ENCODE results near the gene PET117. TPM values are rescaled to one million over a fixed set of nuclear protein-coding genes. Genes with fewer than 3 reads are reported as not detected.

Gene PET117
- total RNA-seq, 3 donors from 2014 or later = 15.1 to 19.6 (median 15.6) TPM

GRCh38 chr20:18133962-18134361 is 3.7 kb upstream of the PET117 start:
- Mint-ChIP-seq H3K36me3 (ENCODE audit: insufficient read depth) (no peaks in the 10 kb centered on the region), H3K9me3 (no peaks in the 10 kb centered on the region), H3K4me1 (ENCODE audit: low read depth) (peaks cover 9% of the 10 kb centered on the region), H3K4me3 (no peak overlapping the region), H3K27me3 (ENCODE audit: low read depth) (no peaks in the 10 kb centered on the region)
- ATAC-seq (no peak), DNase-seq (no peak)

- peaks cover 33% of the 10 kb centered on the region for H3K4me1 Mint-ChIP-seq (ENCODE audit: low read depth)
- ATAC-seq (peak; percentile 6 to 48), DNase-seq (no peak)
- no peaks in the 10 kb centered on the region for H3K9me3 Mint-ChIP-seq
- no peaks in the 10 kb centered on the region for H3K27me3 Mint-ChIP-seq (ENCODE audit: low read depth)
- H3K4me3 Mint-ChIP-seq = peak overlapping the region; percentile 93
- peaks cover 8% of the 10 kb centered on the region for H3K36me3 Mint-ChIP-seq (ENCODE audit: insufficient read depth)
These were observed 561 bp downstream of the PET117 start for GRCh38 chr20:18138266-18138582.

- no peaks in the 10 kb centered on the region for H3K9me3 Mint-ChIP-seq
- peak overlapping the region; percentile 93 for H3K4me3 Mint-ChIP-seq
- DNase-seq (no peak), ATAC-seq (no peak)
- peaks cover 33% of the 10 kb centered on the region for H3K4me1 Mint-ChIP-seq (ENCODE audit: low read depth)
- peaks cover 8% of the 10 kb centered on the region for H3K36me3 Mint-ChIP-seq (ENCODE audit: insufficient read depth)
- H3K27me3 Mint-ChIP-seq (ENCODE audit: low read depth) = no peaks in the 10 kb centered on the region
These were observed 1.2 kb downstream of the PET117 start for GRCh38 chr20:18138639-18139583.

- Mint-ChIP-seq H3K4me3 (peak overlapping the region; percentile 93), H3K36me3 (ENCODE audit: insufficient read depth) (peaks cover 16% of the 10 kb centered on the region)
- ATAC-seq = no peak
These were observed 2.2 kb downstream of the PET117 start for GRCh38 chr20:18139832-18140231.

GRCh38 chr20:18144541-18145099 is 7.0 kb downstream of the PET117 start:
- no peaks in the 10 kb centered on the region for H3K27me3 Mint-ChIP-seq (ENCODE audit: low read depth)
- no peaks in the 10 kb centered on the region for H3K9me3 Mint-ChIP-seq
- ATAC-seq (no peak), DNase-seq (no peak)
- H3K4me1 Mint-ChIP-seq (ENCODE audit: low read depth) = peaks cover 21% of the 10 kb centered on the region
- no peak overlapping the region for H3K4me3 Mint-ChIP-seq
- H3K36me3 Mint-ChIP-seq (ENCODE audit: insufficient read depth) = peaks cover 29% of the 10 kb centered on the region

More at GRCh38 chr20:18139832-18140231, 2.2 kb downstream of the PET117 start:
- H3K9me3 Mint-ChIP-seq = no peaks in the 10 kb centered on the region
- DNase-seq = no peak
- no peaks in the 10 kb centered on the region for H3K27me3 Mint-ChIP-seq (ENCODE audit: low read depth)
- H3K4me1 Mint-ChIP-seq (ENCODE audit: low read depth) = peaks cover 36% of the 10 kb centered on the region

GRCh38 chr20:18154342-18154741 is 16.7 kb downstream of the PET117 start:
- no peaks in the 10 kb centered on the region for H3K27me3 Mint-ChIP-seq (ENCODE audit: low read depth)
- H3K4me1 Mint-ChIP-seq (ENCODE audit: low read depth) = no peaks in the 10 kb centered on the region
- peaks cover 33% of the 10 kb centered on the region for H3K36me3 Mint-ChIP-seq (ENCODE audit: insufficient read depth)
- ATAC-seq (no peak), DNase-seq (no peak)
- H3K9me3 Mint-ChIP-seq = no peaks in the 10 kb centered on the region
- no peak overlapping the region for H3K4me3 Mint-ChIP-seq

- Mint-ChIP-seq H3K36me3 (ENCODE audit: insufficient read depth) (peaks cover 31% of the 10 kb centered on the region), H3K27me3 (ENCODE audit: low read depth) (no peaks in the 10 kb centered on the region), H3K4me3 (no peak overlapping the region), H3K9me3 (no peaks in the 10 kb centered on the region), H3K4me1 (ENCODE audit: low read depth) (no peaks in the 10 kb centered on the region)
- no peak for DNase-seq
- no peak for ATAC-seq
These were observed 18.4 kb downstream of the PET117 start for GRCh38 chr20:18156045-18156444.

- Mint-ChIP-seq H3K36me3 (ENCODE audit: insufficient read depth) (peaks cover 33% of the 10 kb centered on the region), H3K4me1 (ENCODE audit: low read depth) (peaks cover 38% of the 10 kb centered on the region)
These were observed 26.7 kb downstream of the PET117 start for GRCh38 chr20:18164356-18164755.

GRCh38 chr20:18165553-18165952 is 27.9 kb downstream of the PET117 start:
- Mint-ChIP-seq H3K36me3 (ENCODE audit: insufficient read depth) (peaks cover 40% of the 10 kb centered on the region), H3K9me3 (no peaks in the 10 kb centered on the region), H3K4me3 (no peak overlapping the region), H3K4me1 (ENCODE audit: low read depth) (peaks cover 40% of the 10 kb centered on the region), H3K27me3 (ENCODE audit: low read depth) (no peaks in the 10 kb centered on the region)
- DNase-seq (no peak), ATAC-seq (no peak)

More at GRCh38 chr20:18164356-18164755, 26.7 kb downstream of the PET117 start:
- ATAC-seq = no peak
- no peak for DNase-seq
- H3K9me3 Mint-ChIP-seq = no peaks in the 10 kb centered on the region
- no peaks in the 10 kb centered on the region for H3K27me3 Mint-ChIP-seq (ENCODE audit: low read depth)
- no peak overlapping the region for H3K4me3 Mint-ChIP-seq

- peaks cover 40% of the 10 kb centered on the region for H3K4me1 Mint-ChIP-seq (ENCODE audit: low read depth)
- no peaks in the 10 kb centered on the region for H3K27me3 Mint-ChIP-seq (ENCODE audit: low read depth)
- H3K4me3 Mint-ChIP-seq = no peak overlapping the region
- peaks cover 47% of the 10 kb centered on the region for H3K36me3 Mint-ChIP-seq (ENCODE audit: insufficient read depth)
- no peak for ATAC-seq
- no peaks in the 10 kb centered on the region for H3K9me3 Mint-ChIP-seq
- DNase-seq = no peak
These were observed 28.7 kb downstream of the PET117 start for GRCh38 chr20:18166241-18166881.

- H3K36me3 Mint-ChIP-seq (ENCODE audit: insufficient read depth) = peaks cover 44% of the 10 kb centered on the region
- no peak overlapping the region for H3K4me3 Mint-ChIP-seq
- no peaks in the 10 kb centered on the region for H3K27me3 Mint-ChIP-seq (ENCODE audit: low read depth)
- DNase-seq = no peak
- no peaks in the 10 kb centered on the region for H3K9me3 Mint-ChIP-seq
- no peak for ATAC-seq
- H3K4me1 Mint-ChIP-seq (ENCODE audit: low read depth) = peaks cover 40% of the 10 kb centered on the region
These were observed 29.3 kb downstream of the PET117 start for GRCh38 chr20:18166950-18167349.

GRCh38 chr20:18172379-18172778 is 34.7 kb downstream of the PET117 start:
- no peaks in the 10 kb centered on the region for H3K9me3 Mint-ChIP-seq
- H3K4me1 Mint-ChIP-seq (ENCODE audit: low read depth) = peaks cover 19% of the 10 kb centered on the region
- peaks cover 54% of the 10 kb centered on the region for H3K36me3 Mint-ChIP-seq (ENCODE audit: insufficient read depth)
- ATAC-seq = no peak
- no peak overlapping the region for H3K4me3 Mint-ChIP-seq
- H3K27me3 Mint-ChIP-seq (ENCODE audit: low read depth) = no peaks in the 10 kb centered on the region
- DNase-seq = no peak

- peaks cover 2% of the 10 kb centered on the region for H3K9me3 Mint-ChIP-seq
- peaks cover 56% of the 10 kb centered on the region for H3K36me3 Mint-ChIP-seq (ENCODE audit: insufficient read depth)
- no peak for DNase-seq
- H3K4me3 Mint-ChIP-seq = no peak overlapping the region
- no peak for ATAC-seq
- no peaks in the 10 kb centered on the region for H3K27me3 Mint-ChIP-seq (ENCODE audit: low read depth)
- peaks cover 8% of the 10 kb centered on the region for H3K4me1 Mint-ChIP-seq (ENCODE audit: low read depth)
These were observed 37.4 kb downstream of the PET117 start for GRCh38 chr20:18174906-18175683.

GRCh38 chr20:18176318-18176785 is 38.7 kb downstream of the PET117 start:
- DNase-seq = no peak
- peaks cover 8% of the 10 kb centered on the region for H3K4me1 Mint-ChIP-seq (ENCODE audit: low read depth)
- peaks cover 56% of the 10 kb centered on the region for H3K36me3 Mint-ChIP-seq (ENCODE audit: insufficient read depth)
- H3K9me3 Mint-ChIP-seq = peaks cover 7% of the 10 kb centered on the region
- H3K27me3 Mint-ChIP-seq (ENCODE audit: low read depth) = no peaks in the 10 kb centered on the region
- no peak overlapping the region for H3K4me3 Mint-ChIP-seq
- no peak for ATAC-seq

All from activated T-cell treated with anti-CD3 and anti-CD28 coated beads, Interleukin-2, amount 50 U/mL, for 4 hours (primary cell).